NCI-H187 (cell line): ENCODE data around the gene RRBP1.

Source experiments
- DNase-seq, 2 experiments: peaks; one replicate each; lab custom pipeline; 2025; lab: John Stamatoyannopoulos, UW

The RRBP1 gene

DNA sequence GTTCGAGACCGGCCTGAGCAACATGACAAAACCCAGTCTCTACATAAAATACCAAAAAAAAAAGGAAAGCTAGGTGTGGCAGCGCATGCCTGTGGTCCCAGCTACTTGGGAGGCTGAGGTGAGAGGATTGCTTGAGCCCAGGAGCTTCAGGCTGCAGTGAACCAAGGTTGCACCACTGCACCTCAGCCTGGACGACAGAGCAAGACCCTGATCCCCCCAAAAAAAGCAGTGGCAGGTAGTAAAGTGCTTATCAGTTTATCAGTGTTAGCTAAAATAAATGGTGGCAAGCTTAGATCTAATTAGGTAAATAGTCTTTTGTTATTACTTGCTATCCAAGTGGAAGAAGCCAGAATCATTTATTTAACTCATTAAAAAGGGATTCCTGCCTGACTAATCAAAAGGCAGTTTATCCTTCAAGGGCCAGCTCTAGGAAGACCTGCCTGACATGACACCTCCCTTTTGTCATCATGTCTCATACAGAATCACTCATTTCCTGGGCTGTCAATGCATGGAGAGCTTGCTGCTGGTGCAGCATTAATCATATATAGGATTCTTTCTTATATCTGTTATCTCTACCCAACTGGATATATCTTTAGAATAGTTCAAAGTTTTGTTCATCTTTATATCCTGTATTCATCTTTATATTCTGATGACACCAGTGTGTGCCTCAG is 102.5 kb downstream of the RRBP1 start:
- DNase-seq = no peak

DNA sequence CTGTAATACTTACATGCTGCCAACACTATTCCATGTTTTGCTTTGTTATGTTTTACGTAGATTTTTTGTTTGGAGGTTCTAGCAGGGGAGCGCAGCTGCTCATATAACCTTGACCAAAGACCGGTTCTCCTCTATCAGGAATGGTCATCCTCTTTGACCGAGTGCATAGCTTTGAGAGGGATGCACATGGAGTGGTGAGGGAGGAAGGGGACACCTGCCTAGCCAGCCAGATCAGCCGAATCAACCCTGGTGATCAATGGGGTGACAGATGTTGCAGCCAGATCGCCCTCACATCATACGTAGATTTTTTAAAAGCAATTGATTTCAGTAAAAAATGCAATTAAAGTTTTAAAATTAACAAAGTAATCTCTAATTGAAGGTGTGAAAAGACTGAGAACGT is 105.8 kb downstream of the RRBP1 start:
- no peak for DNase-seq

DNA sequence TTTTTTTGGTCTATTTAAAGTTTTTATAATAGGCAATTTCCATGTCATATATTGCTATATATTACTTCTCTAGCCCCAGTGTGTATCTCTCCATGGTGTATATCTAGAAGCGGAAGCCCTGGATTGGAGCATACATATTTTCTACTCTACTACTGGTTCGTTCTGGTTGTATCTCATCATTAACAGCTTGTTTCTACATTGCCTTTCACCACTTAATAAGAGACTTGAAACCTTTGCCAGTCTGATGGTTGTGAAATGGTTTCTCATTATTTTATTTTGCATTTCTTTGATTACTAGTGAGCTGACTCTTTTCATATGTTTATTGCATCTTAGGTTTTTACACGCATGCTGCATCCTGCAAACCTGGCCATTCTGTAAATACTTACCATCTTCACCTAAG is 108.6 kb downstream of the RRBP1 start:
- DNase-seq = no peak

DNA sequence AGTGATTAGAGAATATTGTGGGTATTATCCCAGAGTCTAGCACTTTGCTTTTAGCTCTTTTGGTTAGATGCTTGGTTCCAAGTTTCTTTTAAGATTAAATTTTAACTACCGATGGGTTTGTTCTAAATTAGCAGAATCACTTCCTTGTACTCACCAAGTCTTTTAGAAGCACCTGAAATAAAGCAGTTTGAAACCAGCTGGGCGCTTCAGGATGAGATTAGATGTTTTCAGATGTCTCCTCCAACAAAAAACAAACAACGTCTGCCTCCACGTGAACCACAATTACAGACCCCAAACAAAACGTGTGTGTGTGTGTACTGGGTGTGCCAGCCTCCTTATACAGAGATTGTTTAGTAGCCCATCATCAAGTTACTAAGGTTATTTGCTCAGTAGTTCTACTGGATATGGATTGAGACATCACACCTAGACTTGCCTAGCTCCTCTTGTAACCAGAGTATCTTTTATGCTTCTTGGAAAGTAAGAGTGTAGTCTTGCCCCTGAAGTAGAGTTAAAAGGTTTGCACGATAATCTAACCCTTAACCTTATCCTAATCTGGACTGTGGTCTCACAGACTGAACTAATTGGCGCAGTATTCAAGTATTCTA is 109.9 kb downstream of the RRBP1 start:
- no peak for DNase-seq

DNA sequence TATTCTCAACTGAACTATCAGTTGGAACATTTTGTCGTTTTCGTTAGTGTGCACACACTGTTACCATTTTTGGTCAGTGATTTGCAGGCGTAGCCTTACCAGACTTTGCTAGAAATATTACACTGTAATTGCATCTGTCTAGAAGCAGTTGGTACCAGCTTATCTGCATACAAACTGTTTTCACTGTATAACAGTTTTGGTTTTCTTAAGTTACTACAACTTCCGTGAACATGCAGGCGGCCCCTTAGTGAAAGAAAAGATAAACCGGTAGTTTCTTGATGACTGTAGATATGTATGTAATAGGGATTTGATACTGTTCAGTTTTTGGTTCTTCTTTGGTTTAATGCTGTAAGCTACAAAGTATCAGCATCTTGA is 110.9 kb downstream of the RRBP1 start:
- no peak for DNase-seq

DNA sequence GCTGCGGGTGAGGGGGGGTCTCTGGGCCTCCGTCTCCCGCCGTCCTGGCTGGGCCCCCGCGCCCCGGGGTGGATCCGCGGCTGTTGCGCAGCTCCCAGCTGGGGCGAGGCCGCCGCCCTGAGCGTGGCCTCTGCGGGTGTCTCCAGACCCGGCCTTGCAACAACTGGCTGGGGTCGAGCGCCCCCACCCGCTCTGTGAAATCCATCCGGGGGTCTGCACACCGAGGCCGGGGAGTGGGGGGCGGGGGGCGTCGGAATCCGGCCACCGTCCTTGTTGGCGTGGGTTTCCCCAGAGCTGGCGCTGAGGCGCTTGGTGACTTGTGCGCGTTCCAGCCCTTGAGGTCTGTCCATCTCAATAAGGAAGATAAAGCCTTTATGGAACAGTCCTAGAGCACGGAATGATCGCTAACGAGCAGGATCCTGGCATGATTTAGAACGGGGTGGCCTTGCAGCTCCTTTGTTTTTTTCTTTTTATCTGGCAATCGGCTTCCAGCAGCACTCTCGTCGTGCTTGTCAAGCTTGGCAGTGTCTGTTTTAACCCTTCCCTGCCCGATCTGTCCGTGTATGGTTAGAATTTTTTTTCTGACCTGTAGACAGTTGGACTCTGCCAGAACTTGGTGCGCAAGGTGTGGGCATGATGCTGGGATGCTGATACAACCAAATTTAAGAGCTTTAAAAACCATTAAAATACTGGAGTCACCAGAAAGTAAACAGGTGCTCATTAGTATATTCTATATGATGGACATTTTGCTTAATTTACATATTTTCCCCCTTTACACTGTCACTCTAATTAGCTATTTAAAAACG is 111.5 kb downstream of the RRBP1 start:
- DNase-seq = no peak

DNA sequence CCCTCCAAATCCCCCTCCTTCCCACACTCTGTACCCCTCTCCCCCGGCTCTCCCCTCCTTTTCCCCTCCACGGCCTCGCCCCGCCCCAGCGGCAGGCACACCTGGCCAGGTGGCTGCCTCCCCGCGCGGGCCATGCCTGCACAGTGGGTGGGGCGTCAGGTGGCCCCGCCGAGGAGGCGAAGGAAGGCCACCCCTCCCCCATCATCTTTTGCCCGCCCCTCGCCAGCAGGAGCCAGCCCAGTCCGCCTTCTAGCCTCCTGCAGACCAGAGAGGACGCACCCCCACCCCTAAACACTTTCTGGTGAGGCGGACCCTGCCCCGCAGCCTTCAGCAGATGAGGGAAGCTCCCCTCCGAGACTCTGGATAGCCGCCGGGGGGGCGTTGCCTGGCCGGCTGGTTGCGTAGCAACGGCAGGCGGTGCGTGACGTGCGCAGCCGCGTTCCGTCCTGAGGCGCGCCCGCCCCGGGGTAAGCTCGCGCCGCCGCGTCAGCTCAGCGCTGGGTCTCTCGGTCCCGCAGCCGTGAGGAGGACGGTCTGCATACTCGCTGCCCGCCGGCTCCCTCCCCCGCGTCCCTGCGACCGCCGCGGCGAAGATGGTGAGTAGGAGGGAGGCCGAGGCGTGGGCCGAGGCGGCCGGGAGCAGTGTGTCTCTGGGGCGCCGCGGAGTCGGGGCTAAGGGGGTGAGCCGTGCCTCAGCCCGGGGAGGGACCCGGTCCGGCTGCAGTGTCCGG is 112.3 kb downstream of the RRBP1 start, which contains the start of gene DSTN:
DSTN (plus strand) TSS at position 460 of the 731 bp plus-strand sequence; CDS start at position 594, 134 bp downstream.
- peak; percentile 74 to 75 for DNase-seq

DNA sequence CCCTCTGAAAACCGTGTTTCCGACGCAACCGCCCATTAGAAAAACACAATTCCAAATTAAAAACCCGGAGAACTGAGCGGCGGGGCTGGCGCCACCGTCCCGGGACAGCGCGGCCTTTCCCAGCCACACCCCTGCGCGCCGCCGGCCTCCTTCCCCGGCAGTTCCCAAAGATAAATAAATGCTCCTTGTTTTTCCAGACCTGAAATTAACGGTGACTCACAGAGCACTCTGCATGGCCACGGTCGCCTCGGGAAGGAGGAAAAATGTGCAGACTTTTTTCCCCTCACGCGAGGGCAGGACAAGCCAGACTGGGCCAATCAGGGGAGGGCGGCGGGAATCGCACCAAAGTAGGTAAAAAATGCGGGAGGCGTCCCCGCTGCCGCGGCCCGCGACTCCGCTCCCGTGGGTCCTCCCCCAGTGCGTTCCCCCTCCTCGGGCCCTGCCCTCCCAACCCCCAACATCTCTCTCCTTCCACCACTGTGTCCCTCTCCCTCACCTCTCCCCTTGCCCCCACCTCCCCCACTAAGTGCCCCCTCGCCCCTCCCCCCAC is 113.0 kb downstream of the RRBP1 start:
- no peak for DNase-seq

DNA sequence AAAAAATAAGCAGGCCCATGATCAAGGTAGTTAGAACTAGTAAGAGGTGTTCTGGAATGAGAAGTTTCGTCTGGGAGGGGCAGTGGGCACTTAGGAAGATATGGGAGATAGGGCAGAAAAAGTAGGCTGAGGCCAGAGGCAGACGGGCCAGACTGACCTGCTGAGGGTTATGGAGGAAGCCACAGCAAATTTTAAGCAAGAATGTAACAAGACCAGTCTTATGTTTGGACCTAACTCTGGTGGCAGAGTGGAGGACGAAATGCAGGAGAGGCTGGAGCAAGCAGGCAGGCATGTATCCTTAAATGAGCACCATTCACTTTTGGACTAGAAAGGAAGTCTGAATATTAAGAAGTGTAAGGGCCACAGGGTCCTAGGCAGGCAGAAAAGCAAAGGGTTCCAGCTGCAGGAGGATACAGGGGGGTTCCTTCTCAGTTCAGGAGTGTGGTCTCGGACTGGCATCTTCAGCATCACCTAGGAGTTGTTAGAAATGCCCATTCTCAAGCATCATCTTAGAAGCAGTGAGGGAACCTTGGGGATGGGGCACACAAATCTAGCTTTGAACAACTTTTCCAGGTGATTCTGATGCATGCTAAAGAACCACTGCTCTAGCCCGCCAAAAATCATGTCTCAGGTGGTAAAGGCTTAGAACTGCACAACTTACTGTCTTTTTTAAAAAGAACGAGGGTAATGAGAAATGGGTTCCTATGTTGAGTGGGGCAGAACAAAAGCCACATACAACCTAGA is 113.8 kb downstream of the RRBP1 start:
- no peak for DNase-seq

DNA sequence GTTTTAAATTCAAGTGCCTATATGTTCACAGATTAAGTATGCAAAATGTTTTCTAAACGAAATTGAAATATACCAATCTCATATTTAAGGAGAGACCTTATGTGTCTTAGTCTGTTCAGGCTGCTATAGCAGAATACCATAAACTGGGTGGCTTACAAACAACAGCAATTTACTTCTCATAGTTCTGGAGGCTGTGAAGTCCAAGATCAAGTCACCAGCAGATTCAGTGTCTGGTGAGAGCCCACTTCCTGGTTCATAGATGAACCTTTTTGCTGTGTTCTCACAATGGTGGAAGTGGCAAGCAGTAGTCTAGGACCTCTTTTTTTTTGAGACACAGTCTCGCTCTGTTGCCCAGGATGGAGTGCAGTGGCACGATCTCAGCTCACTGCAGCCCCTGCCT is 115.7 kb downstream of the RRBP1 start:
- DNase-seq = no peak

DNA sequence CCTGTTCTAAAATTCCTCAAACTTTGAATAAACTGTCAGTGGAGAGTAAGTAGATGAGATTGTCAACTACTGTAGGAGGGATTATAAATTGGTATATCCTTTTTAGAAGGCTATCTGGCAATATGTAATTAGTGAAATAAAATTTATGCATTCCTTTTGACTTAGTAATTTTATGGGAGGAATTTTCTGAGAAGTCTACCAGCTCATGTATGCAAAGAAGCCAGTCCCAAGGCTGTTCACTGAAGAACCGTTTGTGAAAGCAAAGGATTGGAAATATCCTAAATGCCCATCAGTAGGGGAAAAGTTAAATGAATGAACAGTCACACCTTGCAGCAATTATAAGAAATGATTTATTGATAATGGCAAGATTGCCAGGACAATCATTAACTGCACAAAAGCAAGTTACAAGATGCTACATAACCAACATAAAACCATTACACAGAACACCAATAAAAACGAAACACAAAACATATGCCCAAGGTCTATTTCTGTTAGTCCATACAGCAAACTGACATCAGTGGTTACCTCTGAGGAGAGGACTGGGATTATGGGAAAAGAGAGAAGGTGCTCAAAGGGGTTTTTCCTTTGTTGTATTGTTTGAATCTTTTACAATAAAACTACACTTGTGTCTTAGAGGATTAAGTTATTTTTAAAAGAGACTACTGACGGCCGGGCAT is 116.7 kb downstream of the RRBP1 start:
- DNase-seq = no peak
